Hepatocyte (in vitro differentiated cells): ENCODE results near the gene DHX58. TPM values are rescaled to one million over a fixed set of nuclear protein-coding genes. Genes with fewer than 3 reads are reported as not detected.

Source experiments
- DNase-seq: peaks from one replicate; pipeline ENCODE4 v3.0.0-alpha.2; 2016; ENCODE audit warnings: low spot score
- H2AFZ ChIP-seq: fragments of 200-600 bp; sonication (generic); 2 replicates; pipeline ENCODE4 v1.6.0; 2016; ENCODE audit warnings: antibody characterized with exemption, mild to moderate bottlenecking
- H3K27ac ChIP-seq: fragments of 200-600 bp; sonication (generic); 2 replicates; pipeline ENCODE4 v1.5.1; 2016; ENCODE audit warnings: mild to moderate bottlenecking
- H3K27me3 ChIP-seq: fragments of 200-600 bp; sonication (generic); 2 replicates; pipeline ENCODE4 v1.6.1; 2016
- H3K36me3 ChIP-seq: fragments of 200-600 bp; sonication (generic); replicated peaks from 2 replicates; pipeline ENCODE4 v1.5.1; 2016; ENCODE audit warnings: low read depth; ENCODE audit not compliant: insufficient read depth
- H3K4me1 ChIP-seq: fragments of 200-600 bp; sonication (generic); 2 replicates; pipeline ENCODE4 v1.5.1; 2016; ENCODE audit warnings: mild to moderate bottlenecking, moderate library complexity; ENCODE audit not compliant: insufficient read depth
- H3K4me2 ChIP-seq: fragments of 200-600 bp; sonication (generic); 2 replicates; pipeline ENCODE4 v1.6.0; 2016
- H3K4me3 ChIP-seq: fragments of 200-600 bp; sonication (generic); 2 replicates; pipeline ENCODE4 v1.5.1; 2016; ENCODE audit warnings: mild to moderate bottlenecking
- H3K79me2 ChIP-seq: fragments of 200-600 bp; sonication (generic); 2 replicates; pipeline ENCODE4 v1.6.0; 2017; ENCODE audit warnings: mild to moderate bottlenecking
- H3K9me2 ChIP-seq: fragments of 200-600 bp; sonication (generic); replicated peaks from 2 replicates; pipeline ENCODE4 v1.6.0; 2017; ENCODE audit warnings: mild to moderate bottlenecking; ENCODE audit not compliant: insufficient read depth
- H3K9me3 ChIP-seq: fragments of 200-600 bp; sonication (generic); 2 replicates; pipeline ENCODE4 v1.5.1; 2016; ENCODE audit warnings: low read depth, mild to moderate bottlenecking
- H4K20me1 ChIP-seq: fragments of 200-600 bp; sonication (generic); 2 replicates; pipeline ENCODE4 v1.6.0; 2016; ENCODE audit warnings: mild to moderate bottlenecking; ENCODE audit not compliant: insufficient read depth, poor library complexity, severe bottlenecking
- CTCF ChIP-seq: fragments of 200-600 bp; sonication (generic); IDR thresholded peaks from 2 replicates; pipeline ENCODE4 v1.5.1; 2016; ENCODE audit warnings: antibody characterized with exemption, mild to moderate bottlenecking; ENCODE audit not compliant: poor library complexity
- EZH2 ChIP-seq: fragments of 200-600 bp; sonication (generic); IDR thresholded peaks from 2 replicates; pipeline ENCODE4 v1.6.1; 2016; ENCODE audit warnings: antibody characterized with exemption, mild to moderate bottlenecking, borderline replicate concordance
- EZH2phosphoT487 ChIP-seq: fragments of 200-600 bp; sonication (generic); IDR thresholded peaks from one replicate; pipeline ENCODE4 v1.6.1; 2018; ENCODE audit warnings: antibody characterized with exemption, mild to moderate bottlenecking, low read depth, moderate library complexity; ENCODE audit not compliant: unreplicated experiment, severe bottlenecking
- WGBS: methylation state at CpG from one replicate; pipeline ENCODE4 v1.1.6; 2016; ENCODE audit warnings: low lambda C conversion rate; ENCODE audit errors: missing lambda C conversion rate; 5-methylcytosine and 5-hydroxymethylcytosine counted together
- polyA plus RNA-seq: library from polyadenylated mRNA; unstranded; fragments of >200 nt; fragmentation: Nextera tagmentation; extraction: Ambion mirVana; gene quantifications from 2 replicates; pipeline ENCODE4 v1.2.1, GENCODE V29; 2016
- total RNA-seq: library from RNA; depleted of rRNA; stranded (reverse); fragments of >200 nt; gene quantifications from 2 replicates; pipeline ENCODE4 v1.2.3, GENCODE V29; 2014

DHX58 gene
- total and polyA plus RNA-seq, 2 experiments from 2014 or later, result 1.4 to 1.6 TPM

- no peak for DNase-seq
- Histone ChIP-seq H3K9me3 (no peaks in the 10 kb centered on the region), H3K27me3 (no peaks in the 10 kb centered on the region), H3K4me2 (no peak overlapping the region), H3K9me2 (no peaks in the 10 kb centered on the region), H3K27ac (no peak overlapping the region), H3K79me2 (peaks cover 24% of the 10 kb centered on the region), H2AFZ (no peak overlapping the region), H3K4me3 (no peak overlapping the region), H3K4me1 (no peaks in the 10 kb centered on the region), H4K20me1 (peaks cover 11% of the 10 kb centered on the region), H3K36me3 (no peaks in the 10 kb centered on the region)
- TF ChIP-seq EZH2phosphoT487, result no peak
- no peak for TF ChIP-seq EZH2
- TF ChIP-seq CTCF, result no peak
- 95% methylated on average over 6 of the region's 6 CpGs for WGBS
Observed at GRCh38 chr17:42127414-42127813, 14.9 kb upstream of the DHX58 start.

- H3K9me2 ChIP-seq, result no peaks in the 10 kb centered on the region
- H2AFZ ChIP-seq, result no peak overlapping the region
- H4K20me1 ChIP-seq, result peaks cover 6% of the 10 kb centered on the region
- no peak overlapping the region for H3K4me3 ChIP-seq
- TF ChIP-seq CTCF, result no peak
- TF ChIP-seq EZH2phosphoT487, result no peak
- no peak for TF ChIP-seq EZH2
- no peak overlapping the region for H3K4me2 ChIP-seq
- no peaks in the 10 kb centered on the region for H3K9me3 ChIP-seq
- no peaks in the 10 kb centered on the region for H3K4me1 ChIP-seq
- WGBS, result 83% methylated on average over 3 of the region's 3 CpGs
- H3K27me3 ChIP-seq, result no peaks in the 10 kb centered on the region
- DNase-seq, result no peak
- H3K79me2 ChIP-seq, result peaks cover 18% of the 10 kb centered on the region
- H3K27ac ChIP-seq, result no peak overlapping the region
- H3K36me3 ChIP-seq, result no peaks in the 10 kb centered on the region
Observed at GRCh38 chr17:42126836-42127235, 14.3 kb upstream of the DHX58 start.

- Histone ChIP-seq H4K20me1 (no peaks in the 10 kb centered on the region), H3K4me1 (peaks cover 5% of the 10 kb centered on the region), H3K4me2 (no peak overlapping the region), H3K27me3 (no peaks in the 10 kb centered on the region), H3K9me3 (no peaks in the 10 kb centered on the region), H3K9me2 (no peaks in the 10 kb centered on the region), H3K4me3 (no peak overlapping the region), H2AFZ (no peak overlapping the region), H3K27ac (no peak overlapping the region), H3K36me3 (no peaks in the 10 kb centered on the region), H3K79me2 (peaks cover 6% of the 10 kb centered on the region)
- DNase-seq, result no peak
- TF ChIP-seq EZH2 (no peak), EZH2phosphoT487 (no peak), CTCF (no peak)
- 97% methylated on average over 12 of the region's 12 CpGs for WGBS
Observed at GRCh38 chr17:42125565-42125964, 13.1 kb upstream of the DHX58 start.

GRCh38 chr17:42124256-42124655 is 11.7 kb upstream of the DHX58 start:
- H3K27me3 ChIP-seq, result no peaks in the 10 kb centered on the region

More at GRCh38 chr17:42124256-42124655, 11.7 kb upstream of the DHX58 start:
- WGBS, result 95% methylated on average over 3 of the region's 3 CpGs
- no peaks in the 10 kb centered on the region for H3K79me2 ChIP-seq
- no peak for DNase-seq
- H3K27ac ChIP-seq, result no peak overlapping the region
- H3K4me1 ChIP-seq, result peaks cover 7% of the 10 kb centered on the region
- TF ChIP-seq CTCF (no peak), EZH2 (no peak), EZH2phosphoT487 (no peak)
- no peak overlapping the region for H2AFZ ChIP-seq
- H3K4me3 ChIP-seq, result no peak overlapping the region
- H3K36me3 ChIP-seq, result no peaks in the 10 kb centered on the region
- no peak overlapping the region for H3K4me2 ChIP-seq
- H4K20me1 ChIP-seq, result no peaks in the 10 kb centered on the region
- H3K9me3 ChIP-seq, result no peaks in the 10 kb centered on the region
- H3K9me2 ChIP-seq, result no peaks in the 10 kb centered on the region
